Activated B cell treated with CpG ODN at 0.5 μM for 24 hours (primary cell): Measurements from ENCODE around the gene ZNF646. TPM values are rescaled to one million over a fixed set of nuclear protein-coding genes. Genes with fewer than 3 reads are reported as not detected.

Experiments
- ATAC-seq: fragments of 200-7000 bp; cut with Tn5 transposase; one replicate; pipeline ENCODE4 v1.10.0; 2021; ENCODE audit warnings: low read depth, mild to moderate bottlenecking, moderate library complexity
- CTCF ChIA-PET: fragments of 350-600 bp; sonication (Branson Sonifier 250); formaldehyde crosslinking; loops from one replicate; lab custom pipeline; 2021; ENCODE audit warnings: antibody characterized with exemption; lab: Charles Lee
- POLR2A ChIA-PET: fragments of 350-600 bp; sonication (Branson Sonifier 250); formaldehyde crosslinking; loops from one replicate; lab custom pipeline; 2021; ENCODE audit warnings: antibody characterized with exemption; lab: Charles Lee
- DNase-seq: peaks from one replicate; pipeline ENCODE4 v3.0.0; 2022
- H3K27ac Mint-ChIP-seq: one replicate; pipeline ENCODE4 v1.8.0; 2020; ENCODE audit warnings: mixed read lengths
- H3K27me3 Mint-ChIP-seq: one replicate; pipeline ENCODE4 v1.8.0; 2021; ENCODE audit warnings: mixed read lengths
- H3K36me3 Mint-ChIP-seq: one replicate; pipeline ENCODE4 v1.8.0; 2021; ENCODE audit warnings: low read depth, mixed read lengths
- H3K4me1 Mint-ChIP-seq: one replicate; pipeline ENCODE4 v1.8.0; 2021; ENCODE audit warnings: mixed read lengths
- H3K4me3 Mint-ChIP-seq: one replicate; pipeline ENCODE4 v1.8.0; 2020; ENCODE audit warnings: mild to moderate bottlenecking, mixed read lengths
- H3K9me3 Mint-ChIP-seq: one replicate; pipeline ENCODE4 v1.8.0; 2020; ENCODE audit warnings: mixed read lengths
- intact Hi-C: fragments of 100-400 bp; cut with micrococcal nuclease; formaldehyde crosslinking; loops from one replicate; pipeline ENCODE4 v1.15.1; 2024
- total RNA-seq: library from RNA; stranded (reverse); gene quantifications from 2 replicates; pipeline ENCODE4 v1.2.3, GENCODE V29; 2022
- TF ChIP-seq, protein P1 (sequence below): fragments of 200-600 bp; IDR thresholded peaks from one replicate; pipeline ENCODE4 v1.8.0; 2022; ENCODE audit warnings: antibody characterized with exemption, mild to moderate bottlenecking

ZNF646 gene
- total RNA-seq, 1 donor from 2014 or later, result 32.5 TPM

DNA sequence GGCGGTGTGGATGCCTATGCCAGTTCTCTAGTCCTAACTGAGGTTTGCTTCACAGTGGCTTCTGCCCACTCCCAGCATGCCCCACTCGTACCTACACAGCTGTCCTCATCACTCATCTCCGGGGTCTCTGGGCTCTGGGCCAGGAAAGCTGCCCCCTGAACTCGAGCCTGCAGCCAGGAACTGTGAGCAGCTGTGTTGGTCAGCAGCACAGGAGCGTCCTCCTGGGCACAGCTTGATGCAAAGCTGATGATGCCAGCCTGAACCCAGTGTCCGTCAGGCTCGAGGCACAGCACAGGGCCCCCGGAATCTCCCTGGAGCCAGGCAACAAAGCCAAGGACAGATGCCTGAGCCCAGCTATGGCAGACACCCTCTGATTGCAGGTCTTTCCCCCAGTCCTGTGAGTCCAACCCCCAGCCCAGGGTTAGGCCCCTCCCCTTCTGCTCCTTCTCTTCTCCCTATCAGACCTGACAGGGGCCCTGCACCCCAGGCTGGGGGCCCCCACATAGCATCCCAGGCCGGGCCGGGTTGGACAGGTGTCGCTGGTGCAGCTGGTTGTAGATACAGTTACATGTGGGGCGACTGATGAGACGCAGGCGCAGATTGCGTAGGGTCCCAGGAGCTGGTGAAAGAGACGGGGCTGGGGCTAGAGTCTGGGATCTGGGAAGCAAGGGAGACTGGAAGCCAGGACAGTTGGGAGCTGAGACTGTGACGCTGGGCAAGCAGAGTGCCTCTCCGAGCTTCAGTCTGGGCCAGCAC is 11.8 kb downstream of the ZNF646 start:
- no peak overlapping the region for H3K27ac Mint-ChIP-seq

DNA sequence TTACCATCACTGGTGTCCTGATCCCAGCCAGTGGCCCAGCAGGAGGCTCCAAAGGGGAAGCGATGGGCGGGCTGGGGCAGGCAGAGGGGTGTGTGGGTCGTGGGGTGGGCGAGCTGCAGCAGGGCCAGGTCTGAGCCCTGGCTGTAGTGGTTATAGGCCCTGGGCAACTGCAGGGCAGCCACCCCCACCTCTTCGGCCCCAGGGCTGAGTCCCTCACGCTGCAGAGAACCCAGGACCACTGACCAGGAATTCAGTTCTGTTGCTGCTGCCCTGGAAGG is 12.3 kb downstream of the ZNF646 start:
- ChIA-PET CTCF (no interaction called here), POLR2A (interaction anchor here (0.9 kb wide), 1 partner anchor 13 kb away, joined by 6 read pairs; the partner anchor contains the start of genes ZNF646 and ZNF668)
- H3K27ac Mint-ChIP-seq, result no peak overlapping the region

More for the DNA sequence above, 11.8 kb downstream of the ZNF646 start:
- Mint-ChIP-seq H3K4me1 (peaks cover 5% of the 10 kb centered on the region), H3K9me3 (no peaks in the 10 kb centered on the region), H3K4me3 (no peak overlapping the region), H3K36me3 (peaks cover 41% of the 10 kb centered on the region), H3K27me3 (no peaks in the 10 kb centered on the region)
- TF ChIP-seq, protein P1, sequence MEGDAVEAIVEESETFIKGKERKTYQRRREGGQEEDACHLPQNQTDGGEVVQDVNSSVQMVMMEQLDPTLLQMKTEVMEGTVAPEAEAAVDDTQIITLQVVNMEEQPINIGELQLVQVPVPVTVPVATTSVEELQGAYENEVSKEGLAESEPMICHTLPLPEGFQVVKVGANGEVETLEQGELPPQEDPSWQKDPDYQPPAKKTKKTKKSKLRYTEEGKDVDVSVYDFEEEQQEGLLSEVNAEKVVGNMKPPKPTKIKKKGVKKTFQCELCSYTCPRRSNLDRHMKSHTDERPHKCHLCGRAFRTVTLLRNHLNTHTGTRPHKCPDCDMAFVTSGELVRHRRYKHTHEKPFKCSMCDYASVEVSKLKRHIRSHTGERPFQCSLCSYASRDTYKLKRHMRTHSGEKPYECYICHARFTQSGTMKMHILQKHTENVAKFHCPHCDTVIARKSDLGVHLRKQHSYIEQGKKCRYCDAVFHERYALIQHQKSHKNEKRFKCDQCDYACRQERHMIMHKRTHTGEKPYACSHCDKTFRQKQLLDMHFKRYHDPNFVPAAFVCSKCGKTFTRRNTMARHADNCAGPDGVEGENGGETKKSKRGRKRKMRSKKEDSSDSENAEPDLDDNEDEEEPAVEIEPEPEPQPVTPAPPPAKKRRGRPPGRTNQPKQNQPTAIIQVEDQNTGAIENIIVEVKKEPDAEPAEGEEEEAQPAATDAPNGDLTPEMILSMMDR, result no peak
- DNase-seq (no peak), ATAC-seq (no peak)
- ChIA-PET CTCF (no interaction called here), POLR2A (interaction anchor here (0.9 kb wide), 1 partner anchor 12 kb away, joined by 6 read pairs; the partner anchor contains the start of genes ZNF646 and ZNF668)
- intact Hi-C loops, result no loop called here

DNA sequence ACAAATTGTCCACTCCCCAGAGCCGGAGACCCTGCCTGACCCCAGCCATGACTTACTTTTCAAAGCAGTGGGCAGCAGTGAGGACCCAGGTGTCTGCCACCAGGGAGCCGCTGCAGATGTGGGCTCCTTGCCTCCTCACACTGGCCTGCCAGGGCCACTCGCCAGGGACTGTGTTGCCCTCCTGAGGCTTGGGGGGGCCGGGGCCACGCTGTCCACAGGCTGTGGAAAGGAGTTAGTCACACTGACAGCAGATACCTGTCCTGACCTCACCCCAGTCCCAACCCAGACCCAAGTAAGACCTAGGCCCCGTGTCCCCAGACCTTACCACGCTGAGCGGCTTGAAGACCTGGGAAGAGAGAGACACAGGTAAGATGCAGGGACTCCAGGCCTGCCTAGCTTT is 13.3 kb downstream of the ZNF646 start:
- Mint-ChIP-seq H3K27me3 (no peaks in the 10 kb centered on the region), H3K27ac (no peak overlapping the region), H3K36me3 (peaks cover 37% of the 10 kb centered on the region), H3K9me3 (no peaks in the 10 kb centered on the region), H3K4me1 (peaks cover 2% of the 10 kb centered on the region), H3K4me3 (no peak overlapping the region)
- intact Hi-C loops, result no loop called here
- DNase-seq, result no peak
- ChIA-PET POLR2A (no interaction called here), CTCF (no interaction called here)
- no peak for ATAC-seq
- TF ChIP-seq, protein P1, result no peak

More for the DNA sequence above, 12.3 kb downstream of the ZNF646 start:
- intact Hi-C loops, result no loop called here
- TF ChIP-seq, protein P1, result no peak
- no peaks in the 10 kb centered on the region for H3K9me3 Mint-ChIP-seq
- peaks cover 41% of the 10 kb centered on the region for H3K36me3 Mint-ChIP-seq
- DNase-seq (no peak), ATAC-seq (no peak)
- H3K4me3 Mint-ChIP-seq, result no peak overlapping the region
- peaks cover 5% of the 10 kb centered on the region for H3K4me1 Mint-ChIP-seq
- H3K27me3 Mint-ChIP-seq, result no peaks in the 10 kb centered on the region

GRCh38 chr16:31087971-31088370 is 13.7 kb downstream of the ZNF646 start:
- intact Hi-C loops, result no loop called here
- CTCF ChIA-PET, result no interaction called here
- H3K27ac Mint-ChIP-seq, result no peak overlapping the region
- POLR2A ChIA-PET, result no interaction called here
- H3K36me3 Mint-ChIP-seq, result peaks cover 34% of the 10 kb centered on the region
- peaks cover 2% of the 10 kb centered on the region for H3K4me1 Mint-ChIP-seq
- no peak for ATAC-seq
- H3K9me3 Mint-ChIP-seq, result no peaks in the 10 kb centered on the region
- DNase-seq, result no peak
- no peak overlapping the region for H3K4me3 Mint-ChIP-seq
- H3K27me3 Mint-ChIP-seq, result no peaks in the 10 kb centered on the region
- TF ChIP-seq, protein P1, result no peak

GRCh38 chr16:31088459-31089183 is 14.4 kb downstream of the ZNF646 start, which contains the start of gene PRSS53:
TSS of gene PRSS53 (minus strand) at chr16:31088943. CDS start at chr16:31088809, 134 bp downstream.
- intact Hi-C loops, result no loop called here
- TF ChIP-seq, protein P1, result no peak
- H3K36me3 Mint-ChIP-seq, result peaks cover 30% of the 10 kb centered on the region
- DNase-seq, result no peak
- ChIA-PET CTCF (no interaction called here), POLR2A (no interaction called here)
- H3K4me1 Mint-ChIP-seq, result peaks cover 2% of the 10 kb centered on the region
- no peak within 1 kb of the TSS for H3K27ac Mint-ChIP-seq
- H3K9me3 Mint-ChIP-seq, result no peaks in the 10 kb centered on the region
- no peak within 1 kb of the TSS for H3K4me3 Mint-ChIP-seq
- no peak for ATAC-seq
- no peaks in the 10 kb centered on the region for H3K27me3 Mint-ChIP-seq
